Left forelimb (tissue), 1 donor: ENCODE data around the gene FAM117A.
"Not testable (repeated sequence)": the region's sequence is repeated elsewhere in the genome, so short reads cannot be mapped to it uniquely, and the experiment has no call there.

Experiments
- DNase-seq: peaks from one replicate; pipeline ENCODE4 v3.0.0-alpha.2; 2018; ENCODE audit warnings: low spot score

The FAM117A gene

GRCh38 chr17:49739641-49740271 lies 24.2 kb downstream of the FAM117A start:
- DNase-seq = no peak

DNA sequence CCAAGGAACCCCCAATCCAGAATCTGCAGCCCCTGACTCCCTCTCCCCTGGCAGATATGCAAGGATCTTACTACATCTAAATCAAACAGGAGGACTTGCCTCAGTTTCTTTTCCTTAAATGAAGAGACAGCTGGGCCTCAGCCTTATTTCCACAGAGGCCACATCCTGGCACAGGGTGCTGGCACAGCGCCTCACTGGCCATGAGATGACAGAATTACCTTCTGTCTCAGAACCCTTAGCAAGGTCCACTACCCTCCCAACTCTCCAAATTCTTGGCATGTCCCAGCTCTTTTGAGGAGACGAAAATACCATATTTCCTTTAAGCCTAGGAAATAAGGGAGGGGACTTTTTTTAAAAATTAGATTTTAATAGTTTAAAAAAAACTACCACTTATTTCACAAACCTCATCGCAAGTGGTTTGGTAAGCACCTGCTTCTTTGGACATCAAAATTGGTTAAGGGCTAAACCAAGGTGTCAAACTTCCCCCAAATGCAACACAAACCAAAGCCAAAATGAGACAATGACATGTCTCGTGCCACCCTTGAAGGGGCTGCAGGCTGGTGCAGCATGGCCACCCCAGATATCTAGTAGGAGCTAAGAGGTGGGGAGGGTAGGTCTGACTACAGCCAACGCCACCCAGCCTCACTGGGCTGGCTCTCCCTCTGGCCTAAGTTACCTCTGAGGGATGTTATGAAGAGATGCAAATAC lies 25.3 kb downstream of the FAM117A start:
- DNase-seq = no peak

- no peak for DNase-seq
Measured at GRCh38 chr17:49734515-49735490, 29.1 kb downstream of the FAM117A start.

DNA sequence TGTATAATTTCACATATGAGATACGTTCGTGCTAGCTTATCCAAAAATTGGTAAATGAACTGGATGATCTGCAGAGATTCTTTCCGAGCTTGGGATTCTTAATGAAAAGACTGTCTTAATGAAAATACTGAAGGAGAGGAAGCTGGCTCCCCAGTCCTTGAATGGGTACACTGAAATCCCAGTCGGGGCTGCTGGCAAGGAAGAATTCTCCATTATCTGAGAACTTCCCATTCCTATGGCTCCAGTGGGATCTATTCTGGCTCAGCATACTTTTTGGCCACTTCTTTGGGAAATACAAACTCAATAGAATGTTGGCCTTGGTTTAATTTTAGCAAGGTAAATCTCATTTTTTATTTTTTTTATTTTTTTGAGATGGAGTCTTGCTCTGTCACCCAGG lies 32.5 kb downstream of the FAM117A start:
- DNase-seq = no peak

GRCh38 chr17:49730785-49731434 lies 33.0 kb downstream of the FAM117A start:
- DNase-seq = no peak

- DNase-seq = peak; percentile 84
Measured at GRCh38 chr17:49730078-49730784, 33.7 kb downstream of the FAM117A start.

DNA sequence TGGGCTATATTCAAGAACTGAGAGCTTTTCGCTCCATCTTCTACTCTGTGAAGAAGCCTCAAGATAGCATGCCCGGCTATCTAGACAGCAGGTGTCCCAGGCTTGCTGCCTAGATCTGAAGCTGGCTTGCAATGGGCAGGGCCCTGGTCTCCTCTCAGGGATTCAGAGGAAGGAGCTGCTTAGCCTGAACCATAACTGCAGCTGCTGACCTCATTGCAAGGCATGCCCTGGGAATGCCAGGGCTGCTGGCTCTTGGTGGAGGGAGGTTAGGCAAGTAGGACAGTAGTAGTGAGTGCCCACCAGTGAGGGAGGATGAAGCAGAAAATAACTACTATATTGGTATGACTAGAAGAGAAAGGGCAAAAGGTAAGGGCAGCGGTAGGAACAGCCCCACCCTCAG lies 34.9 kb downstream of the FAM117A start:
- DNase-seq = no peak

- DNase-seq = no peak
Measured at GRCh38 chr17:49728425-49728824, 35.5 kb downstream of the FAM117A start.

DNA sequence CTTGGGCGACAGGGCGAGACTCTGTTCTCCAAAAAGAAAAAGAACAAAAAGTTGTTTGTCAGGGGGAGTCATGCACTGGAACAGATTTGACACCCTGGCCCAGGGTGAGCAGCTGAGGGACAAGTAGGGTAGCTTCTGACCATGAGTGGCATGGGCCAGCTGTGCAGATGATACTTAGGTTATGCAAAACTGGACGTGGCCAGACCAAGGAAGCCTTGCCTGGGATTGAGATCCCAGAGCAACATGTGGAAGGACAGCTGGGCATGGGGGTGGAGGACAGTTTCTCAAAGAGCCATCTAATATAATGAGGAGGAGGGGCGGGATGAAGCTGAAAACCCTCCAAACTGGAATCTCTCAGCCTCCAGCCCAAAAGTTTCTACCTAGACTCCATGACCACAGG lies 36.6 kb downstream of the FAM117A start:
- no peak for DNase-seq

DNA sequence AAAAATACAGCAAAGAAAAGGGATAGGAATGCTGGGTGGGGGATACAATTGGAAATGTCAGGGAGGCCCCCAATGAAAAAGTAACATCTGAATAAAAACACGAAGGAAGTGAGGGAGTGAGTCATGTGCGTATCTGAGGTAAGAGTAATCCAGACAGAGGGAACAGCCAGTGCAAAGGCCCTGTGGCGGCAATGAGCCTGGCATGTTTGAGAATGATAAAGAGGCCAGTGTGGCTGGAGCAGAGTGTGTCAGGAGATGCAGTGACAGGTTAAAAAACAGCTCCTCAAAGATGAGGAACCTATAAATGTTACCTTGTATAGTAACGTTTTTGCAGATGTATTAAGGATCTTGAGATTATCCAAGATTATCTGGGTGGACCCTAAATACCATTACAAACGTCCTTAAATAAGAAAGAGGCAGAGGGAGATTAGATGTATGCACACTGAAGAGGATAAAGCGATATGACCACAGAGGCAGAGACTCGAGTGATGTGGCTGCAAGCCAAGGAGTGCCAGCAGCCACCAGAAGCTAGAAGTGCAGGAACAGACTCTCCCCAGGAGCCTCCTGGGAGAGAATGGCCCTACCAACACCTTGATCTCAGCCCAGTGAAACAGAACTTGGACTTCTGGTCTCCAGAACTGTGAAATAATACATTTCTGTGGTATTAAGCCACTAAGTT lies 38.3 kb downstream of the FAM117A start:
- DNase-seq = no peak

GRCh38 chr17:49724552-49724951 lies 39.4 kb downstream of the FAM117A start:
- DNase-seq = not testable (repeated sequence)

DNA sequence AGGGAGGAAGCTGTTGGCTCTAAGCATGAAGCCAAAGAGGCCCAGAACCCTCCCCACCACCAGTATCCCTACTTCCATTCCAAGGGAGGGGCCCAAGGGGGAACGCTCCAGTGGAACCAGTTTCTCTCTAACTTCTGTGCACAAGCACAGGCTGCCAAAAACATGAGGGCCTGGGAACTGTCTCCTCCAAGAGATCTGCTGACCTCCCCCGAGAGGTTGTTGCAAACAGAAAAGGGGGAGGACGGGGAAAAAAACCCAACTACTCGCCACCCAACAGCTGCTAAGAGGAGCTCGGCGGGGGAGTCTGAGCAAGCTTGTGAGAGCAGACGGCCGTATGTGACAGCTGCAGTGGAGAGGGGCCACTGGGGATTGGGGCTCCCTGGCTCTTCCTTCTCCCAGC lies 40.5 kb downstream of the FAM117A start:
- peak; percentile 78 for DNase-seq

- no peak for DNase-seq
Measured at GRCh38 chr17:49722066-49722465, 41.9 kb downstream of the FAM117A start.

- no peak for DNase-seq
Measured at GRCh38 chr17:49717371-49717861, 46.5 kb downstream of the FAM117A start.

DNA sequence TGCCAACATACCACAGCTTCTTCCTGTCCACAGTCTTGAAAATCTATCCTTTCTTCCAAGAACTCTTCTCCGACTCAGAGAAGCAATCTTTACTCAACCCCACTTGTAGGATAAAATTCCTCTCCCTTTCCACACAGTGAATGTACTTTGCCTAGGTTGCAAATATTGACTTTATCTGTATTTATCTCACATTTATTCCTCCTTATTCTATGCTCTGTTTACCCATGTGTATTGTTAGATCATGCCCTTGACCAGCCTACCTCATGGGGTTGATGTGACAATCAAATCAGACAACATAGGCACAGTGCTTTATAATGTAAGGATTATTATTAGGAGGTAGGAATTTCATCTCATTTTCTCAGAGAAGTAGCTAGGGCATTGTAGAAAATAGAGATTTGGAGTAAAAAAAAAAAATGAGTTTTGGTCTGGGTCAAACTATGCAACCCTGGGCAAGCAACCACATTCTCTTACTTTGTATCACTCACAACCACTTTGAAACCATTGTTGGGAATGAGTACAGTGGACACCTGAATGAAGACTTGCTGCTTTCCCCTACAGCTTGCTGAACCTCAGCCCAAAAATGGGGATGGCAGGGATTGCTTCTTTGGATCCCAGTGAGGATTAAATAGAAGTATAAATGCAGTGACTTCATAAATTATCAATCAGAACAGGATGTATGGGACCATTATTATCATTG lies 47.1 kb downstream of the FAM117A start:
- DNase-seq = no peak

GRCh38 chr17:49715717-49716279 lies 48.1 kb downstream of the FAM117A start:
- no peak for DNase-seq

- DNase-seq = no peak
Measured at GRCh38 chr17:49715216-49715615, 48.7 kb downstream of the FAM117A start.

DNA sequence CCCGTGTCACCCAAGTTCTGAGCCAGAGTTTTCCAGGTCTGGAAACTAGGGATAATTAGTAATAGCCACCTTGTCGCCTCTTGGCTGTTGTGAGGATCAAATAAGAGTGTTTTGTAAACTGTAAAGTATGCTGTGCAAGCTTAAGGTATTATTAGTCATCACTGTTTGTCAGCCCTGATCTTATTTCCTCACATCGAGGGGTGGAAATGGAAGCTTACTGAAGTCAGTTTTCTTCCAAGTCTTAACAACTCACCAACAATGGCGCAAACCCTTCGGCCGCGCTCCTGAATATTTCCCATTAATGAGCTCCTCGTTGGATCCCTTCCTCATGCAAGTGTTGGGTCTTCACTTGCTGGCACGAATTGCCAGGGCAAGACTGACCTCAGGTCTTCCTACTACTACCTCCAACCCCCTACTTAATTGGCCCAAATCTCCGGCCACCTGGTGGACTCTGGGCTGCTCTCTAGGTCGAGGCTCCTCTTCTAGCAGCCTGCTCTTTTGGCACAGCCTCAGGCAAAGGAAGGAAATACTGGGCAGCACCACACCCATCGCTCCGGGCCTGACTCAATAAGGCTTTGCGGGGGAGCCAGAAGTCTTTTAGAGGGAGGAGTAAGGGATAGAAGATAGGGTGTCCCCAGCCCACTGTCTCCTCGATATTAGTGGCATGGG lies 55.3 kb downstream of the FAM117A start:
- DNase-seq = no peak
